Loucy (cell line): ENCODE results near the gene LEMD1.

Experiments used
- H2AFZ ChIP-seq: fragments of 200-600 bp; sonication (generic); 2 replicates; pipeline ENCODE4 v1.6.0; 2016; ENCODE audit warnings: antibody characterized with exemption, mild to moderate bottlenecking, low read length, moderate library complexity
- H3F3A ChIP-seq: fragments of 200-600 bp; 2 replicates; pipeline ENCODE4 v1.6.0; 2016; ENCODE audit warnings: antibody characterized with exemption, low read depth, mild to moderate bottlenecking
- H3K27me3 ChIP-seq: fragments of 200-600 bp; sonication (generic); 2 replicates; pipeline ENCODE4 v1.6.1; 2014; ENCODE audit warnings: low read length, mild to moderate bottlenecking; ENCODE audit not compliant: insufficient read depth, poor library complexity, severe bottlenecking
- H3K36me3 ChIP-seq: fragments of 200-600 bp; sonication (generic); 2 replicates; pipeline ENCODE4 v1.6.1; 2016; ENCODE audit warnings: low read length; ENCODE audit not compliant: insufficient read depth
- H3K4me1 ChIP-seq: fragments of 200-600 bp; sonication (generic); 2 replicates; pipeline ENCODE4 v1.5.1; 2014; ENCODE audit warnings: low read length, mild to moderate bottlenecking; ENCODE audit not compliant: insufficient read depth, poor library complexity, severe bottlenecking
- H3K4me2 ChIP-seq: fragments of 200-600 bp; sonication (generic); 2 replicates; pipeline ENCODE4 v1.6.0; 2014; ENCODE audit warnings: antibody characterized with exemption, low read length, low read depth, mild to moderate bottlenecking; ENCODE audit not compliant: poor library complexity, severe bottlenecking
- H3K4me3 ChIP-seq: fragments of 200-600 bp; sonication (generic); 2 replicates; pipeline ENCODE4 v1.5.1; 2014; ENCODE audit warnings: low read length, mild to moderate bottlenecking, mixed read lengths; ENCODE audit not compliant: poor library complexity, severe bottlenecking
- H3K79me2 ChIP-seq: fragments of 200-600 bp; sonication (generic); 2 replicates; pipeline ENCODE4 v1.6.1; 2014; ENCODE audit warnings: low read length; ENCODE audit not compliant: insufficient read depth
- H3K9ac ChIP-seq: fragments of 200-600 bp; sonication (generic); 2 replicates; pipeline ENCODE4 v1.6.0; 2014; ENCODE audit warnings: mild to moderate bottlenecking, low read depth, low read length, moderate library complexity; ENCODE audit not compliant: poor library complexity, severe bottlenecking
- H3K9me2 ChIP-seq: fragments of 200-600 bp; sonication (generic); replicated peaks from 2 replicates; pipeline ENCODE4 v1.6.1; 2016; ENCODE audit warnings: low read depth, low read length, mixed read lengths
- H3K9me3 ChIP-seq: fragments of 200-600 bp; sonication (generic); 2 replicates; pipeline ENCODE4 v1.6.1; 2014; ENCODE audit warnings: mild to moderate bottlenecking, antibody characterized with exemption, low read length, low read depth; ENCODE audit not compliant: insufficient read depth
- H4K20me1 ChIP-seq: fragments of 200-600 bp; sonication (generic); 2 replicates; pipeline ENCODE4 v1.6.0; 2014; ENCODE audit warnings: antibody characterized with exemption, low read length, mild to moderate bottlenecking; ENCODE audit not compliant: insufficient read depth, poor library complexity, severe bottlenecking
- EZH2phosphoT487 ChIP-seq: fragments of 200-600 bp; IDR thresholded peaks from 2 replicates; pipeline ENCODE4 v1.6.1; 2018; ENCODE audit warnings: antibody characterized with exemption, mild to moderate bottlenecking, moderate library complexity, borderline replicate concordance
- TF ChIP-seq, protein P1 (sequence below): fragments of 200-600 bp; sonication (generic); conservative IDR thresholded peaks from 2 replicates; pipeline ENCODE4 v1.5.1; 2014; ENCODE audit warnings: mild to moderate bottlenecking, antibody characterized with exemption, low read length

The LEMD1 gene

GRCh38 chr1:205332015-205332791 lies 89.7 kb downstream of the LEMD1 start:
- H4K20me1 ChIP-seq = no peaks in the 10 kb centered on the region
- H3F3A ChIP-seq = no peaks in the 10 kb centered on the region
- no peaks in the 10 kb centered on the region for H3K4me1 ChIP-seq
- H3K4me2 ChIP-seq = no peak overlapping the region
- no peak for TF ChIP-seq EZH2phosphoT487
- TF ChIP-seq, protein P1, sequence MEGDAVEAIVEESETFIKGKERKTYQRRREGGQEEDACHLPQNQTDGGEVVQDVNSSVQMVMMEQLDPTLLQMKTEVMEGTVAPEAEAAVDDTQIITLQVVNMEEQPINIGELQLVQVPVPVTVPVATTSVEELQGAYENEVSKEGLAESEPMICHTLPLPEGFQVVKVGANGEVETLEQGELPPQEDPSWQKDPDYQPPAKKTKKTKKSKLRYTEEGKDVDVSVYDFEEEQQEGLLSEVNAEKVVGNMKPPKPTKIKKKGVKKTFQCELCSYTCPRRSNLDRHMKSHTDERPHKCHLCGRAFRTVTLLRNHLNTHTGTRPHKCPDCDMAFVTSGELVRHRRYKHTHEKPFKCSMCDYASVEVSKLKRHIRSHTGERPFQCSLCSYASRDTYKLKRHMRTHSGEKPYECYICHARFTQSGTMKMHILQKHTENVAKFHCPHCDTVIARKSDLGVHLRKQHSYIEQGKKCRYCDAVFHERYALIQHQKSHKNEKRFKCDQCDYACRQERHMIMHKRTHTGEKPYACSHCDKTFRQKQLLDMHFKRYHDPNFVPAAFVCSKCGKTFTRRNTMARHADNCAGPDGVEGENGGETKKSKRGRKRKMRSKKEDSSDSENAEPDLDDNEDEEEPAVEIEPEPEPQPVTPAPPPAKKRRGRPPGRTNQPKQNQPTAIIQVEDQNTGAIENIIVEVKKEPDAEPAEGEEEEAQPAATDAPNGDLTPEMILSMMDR = no peak
- H3K9me2 ChIP-seq = no peaks in the 10 kb centered on the region
- H3K27me3 ChIP-seq = no peaks in the 10 kb centered on the region
- H2AFZ ChIP-seq = no peak overlapping the region
- no peaks in the 10 kb centered on the region for H3K9me3 ChIP-seq
- H3K79me2 ChIP-seq = no peaks in the 10 kb centered on the region
- no peak overlapping the region for H3K4me3 ChIP-seq
- H3K9ac ChIP-seq = no peak overlapping the region
- H3K36me3 ChIP-seq = no peaks in the 10 kb centered on the region
